Tibial nerve (tissue), 4 donors: ENCODE results near the gene RGL3.

Source experiments
- EP300 ChIP-seq, 2 donors: sonication (generic); formaldehyde crosslinking; IDR thresholded peaks; one replicate each; pipeline ENCODE4 v1.6.1; 2017; ENCODE audit warnings: antibody characterized with exemption in 2 of 2, mild to moderate bottlenecking in 1 of 2
- POLR2A ChIP-seq, 2 donors: fragments of 450-650 bp; IDR thresholded peaks; one replicate each; pipeline ENCODE4 v1.6.1; 2017; ENCODE audit warnings: antibody characterized with exemption in 2 of 2, mild to moderate bottlenecking in 2 of 2, moderate library complexity in 2 of 2
- TF ChIP-seq, protein P1 (sequence below), 5 experiments: fragments of 200-600 bp in 3 of 5; fragments of 450-650 bp in 2 of 5; sonication (generic) in 3 of 5; IDR thresholded peaks; one replicate each; pipeline ENCODE4 v1.5.1; 2016 to 2019; ENCODE audit warnings: antibody characterized with exemption in 5 of 5, mild to moderate bottlenecking in 3 of 5, moderate library complexity in 2 of 5

DNA sequence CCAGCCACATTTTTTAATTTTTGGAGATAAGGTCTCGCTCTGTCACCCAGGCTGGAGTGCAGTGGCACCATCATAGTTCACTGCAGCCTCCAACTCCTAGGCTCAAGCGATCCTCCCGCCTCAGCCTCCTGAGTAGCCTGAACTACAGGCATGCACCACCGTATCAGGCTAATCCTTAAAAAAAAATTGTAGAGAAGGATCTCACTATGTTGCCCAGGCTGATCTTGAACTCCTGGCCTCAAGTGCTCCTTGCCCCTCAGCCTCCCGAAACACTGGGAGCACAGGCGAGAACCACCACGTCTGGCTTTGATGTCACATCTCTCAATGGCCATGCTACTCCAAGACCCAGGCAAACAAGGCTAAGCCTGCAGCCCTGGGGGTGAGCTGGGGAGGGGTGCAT lies 37.5 kb upstream of the RGL3 start:
- TF ChIP-seq POLR2A (IDR thresholded peaks at IDR 0.05) = no peak
- TF ChIP-seq, protein P1, sequence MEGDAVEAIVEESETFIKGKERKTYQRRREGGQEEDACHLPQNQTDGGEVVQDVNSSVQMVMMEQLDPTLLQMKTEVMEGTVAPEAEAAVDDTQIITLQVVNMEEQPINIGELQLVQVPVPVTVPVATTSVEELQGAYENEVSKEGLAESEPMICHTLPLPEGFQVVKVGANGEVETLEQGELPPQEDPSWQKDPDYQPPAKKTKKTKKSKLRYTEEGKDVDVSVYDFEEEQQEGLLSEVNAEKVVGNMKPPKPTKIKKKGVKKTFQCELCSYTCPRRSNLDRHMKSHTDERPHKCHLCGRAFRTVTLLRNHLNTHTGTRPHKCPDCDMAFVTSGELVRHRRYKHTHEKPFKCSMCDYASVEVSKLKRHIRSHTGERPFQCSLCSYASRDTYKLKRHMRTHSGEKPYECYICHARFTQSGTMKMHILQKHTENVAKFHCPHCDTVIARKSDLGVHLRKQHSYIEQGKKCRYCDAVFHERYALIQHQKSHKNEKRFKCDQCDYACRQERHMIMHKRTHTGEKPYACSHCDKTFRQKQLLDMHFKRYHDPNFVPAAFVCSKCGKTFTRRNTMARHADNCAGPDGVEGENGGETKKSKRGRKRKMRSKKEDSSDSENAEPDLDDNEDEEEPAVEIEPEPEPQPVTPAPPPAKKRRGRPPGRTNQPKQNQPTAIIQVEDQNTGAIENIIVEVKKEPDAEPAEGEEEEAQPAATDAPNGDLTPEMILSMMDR (IDR thresholded peaks at IDR 0.05) = no peak
- no peak for TF ChIP-seq EP300 (IDR thresholded peaks at IDR 0.05)
